ENCODE data around the gene ACD. TPM values are rescaled to one million over a fixed set of nuclear protein-coding genes. Genes with fewer than 3 reads are reported as not detected.

The ACD gene
- total RNA-seq, 2 experiments from 2014 or later: 52.2 to 52.4 TPM

Other genes starting within 250 kb of the ACD start
- gene ZDHHC1, start 243.8 kb downstream of the ACD start, total RNA-seq: under 1 TPM; 0.58 to 0.98 TPM
- 1 to 10 TPM; 2.0 to 2.2 TPM for gene HSD11B2, start 229.1 kb downstream of the ACD start, total RNA-seq
- gene ATP6V0D1, start 179.1 kb downstream of the ACD start, total RNA-seq: 10 to 100 TPM; 16.3 to 17.3 TPM
- not detected for gene AGRP, start 176.7 kb downstream of the ACD start, total RNA-seq
- gene RIPOR1, start 131.4 kb downstream of the ACD start, total RNA-seq: 10 to 100 TPM; 18.9 to 24.1 TPM
- gene CTCF, start 97.7 kb downstream of the ACD start, total RNA-seq: 10 to 100 TPM; 51.0 to 66.4 TPM
- 100 to 1,000 TPM; 138 to 153 TPM for gene CARMIL2, start 15.1 kb downstream of the ACD start, total RNA-seq
- gene PARD6A, start 700 bp upstream of the ACD start, total RNA-seq: 1 to 10 TPM; 7.8 to 8.7 TPM
- 10 to 100 TPM; 11.7 to 12.0 TPM for gene ENKD1, start 6.5 kb upstream of the ACD start, total RNA-seq
- gene C16orf86, start 6.6 kb upstream of the ACD start, total RNA-seq: 1 to 10 TPM; 2.4 to 3.0 TPM
- gene GFOD2, start 59.1 kb upstream of the ACD start, total RNA-seq: 10 to 100 TPM in 1 of 2 experiments, 1 to 10 TPM in 1; 8.7 to 11.5 TPM
- 10 to 100 TPM; 15.6 to 18.0 TPM for gene RANBP10, start 146.3 kb upstream of the ACD start, total RNA-seq
- 1 to 10 TPM in 1 of 2 experiments, under 1 TPM in 1; 0.62 to 1.1 TPM for gene TSNAXIP1, start 146.6 kb upstream of the ACD start, total RNA-seq
- 10 to 100 TPM; 31.8 to 34.5 TPM for gene THAP11, start 182.1 kb upstream of the ACD start, total RNA-seq
- gene NUTF2, start 186.7 kb upstream of the ACD start, total RNA-seq: 100 to 1,000 TPM; 156 to 249 TPM
- 10 to 100 TPM; 34.9 to 48.6 TPM for gene CENPT, start 187.4 kb upstream of the ACD start, total RNA-seq
- gene EDC4, start 212.8 kb upstream of the ACD start, total RNA-seq: 10 to 100 TPM; 92.8 to 96.9 TPM
- gene NRN1L, start 224.6 kb upstream of the ACD start, total RNA-seq: not detected
- 10 to 100 TPM; 11.7 to 11.9 TPM for gene PSKH1, start 233.0 kb upstream of the ACD start, total RNA-seq

Measured in activated CD4-positive, alpha-beta T cell treated with anti-CD3 and anti-CD28 coated beads for 36 hours (primary cell).